Progenitor cell of endocrine pancreas (in vitro differentiated cells): ENCODE results near the gene SIM2. TPM values are rescaled to one million over a fixed set of nuclear protein-coding genes. Genes with fewer than 3 reads are reported as not detected.

Experiments used
- DNase-seq: peaks from one replicate; pipeline ENCODE4 v3.0.0; 2021; ENCODE audit warnings: low spot score; ENCODE audit not compliant: unreplicated experiment
- H3K27ac Mint-ChIP-seq: 2 replicates; pipeline ENCODE4 v1.8.0; 2021; ENCODE audit warnings: mild to moderate bottlenecking, moderate library complexity, mixed read lengths
- H3K27me3 Mint-ChIP-seq: 2 replicates; pipeline ENCODE4 v1.8.0; 2021; ENCODE audit warnings: mixed read lengths
- H3K36me3 Mint-ChIP-seq: 2 replicates; pipeline ENCODE4 v1.8.0; 2022; ENCODE audit warnings: mixed read lengths; ENCODE audit not compliant: insufficient read depth
- H3K4me1 Mint-ChIP-seq: 2 replicates; pipeline ENCODE4 v1.8.0; 2021; ENCODE audit warnings: low read depth, mixed read lengths
- H3K4me3 Mint-ChIP-seq: 2 replicates; pipeline ENCODE4 v1.8.0; 2021; ENCODE audit warnings: low read depth, mild to moderate bottlenecking, moderate library complexity, mixed read lengths
- H3K9me3 Mint-ChIP-seq: 2 replicates; pipeline ENCODE4 v1.8.0; 2021; ENCODE audit warnings: low read depth, mixed read lengths
- total RNA-seq: library from RNA; stranded (reverse); gene quantifications from 2 replicates; pipeline ENCODE4 v1.2.1, GENCODE V29; 2021
- TF ChIP-seq, protein P1 (sequence below): fragments of 200-600 bp; sonication (generic); IDR thresholded peaks from one replicate; pipeline ENCODE4 v1.5.0; 2021; ENCODE audit warnings: antibody characterized with exemption, mild to moderate bottlenecking; ENCODE audit not compliant: unreplicated experiment

SIM2 gene
- total RNA-seq, 1 donor from 2014 or later = 0.38 TPM

DNA sequence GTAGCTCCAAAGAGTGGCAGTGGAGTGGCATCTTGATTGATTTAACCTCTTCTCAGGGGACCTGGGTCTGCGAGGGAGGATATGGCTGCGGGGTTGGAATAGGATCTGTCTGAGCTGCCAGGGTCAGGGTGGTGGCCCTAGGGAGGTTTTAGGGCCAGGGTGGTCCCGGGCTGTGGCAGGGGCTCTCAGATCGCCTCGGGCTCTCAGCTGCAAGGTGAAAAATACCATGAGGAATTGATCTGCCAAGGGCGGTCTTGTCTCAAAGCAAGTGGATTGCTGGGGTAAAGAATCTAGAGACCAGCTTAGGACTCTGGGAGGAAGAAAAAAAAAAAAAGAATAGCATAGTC is 3.7 kb downstream of the SIM2 start:
- peaks cover 84% of the 10 kb centered on the region for H3K27me3 Mint-ChIP-seq
- H3K9me3 Mint-ChIP-seq = no peaks in the 10 kb centered on the region
- no peak overlapping the region for H3K4me3 Mint-ChIP-seq
- no peaks in the 10 kb centered on the region for H3K36me3 Mint-ChIP-seq
- DNase-seq = no peak
- TF ChIP-seq, protein P1, sequence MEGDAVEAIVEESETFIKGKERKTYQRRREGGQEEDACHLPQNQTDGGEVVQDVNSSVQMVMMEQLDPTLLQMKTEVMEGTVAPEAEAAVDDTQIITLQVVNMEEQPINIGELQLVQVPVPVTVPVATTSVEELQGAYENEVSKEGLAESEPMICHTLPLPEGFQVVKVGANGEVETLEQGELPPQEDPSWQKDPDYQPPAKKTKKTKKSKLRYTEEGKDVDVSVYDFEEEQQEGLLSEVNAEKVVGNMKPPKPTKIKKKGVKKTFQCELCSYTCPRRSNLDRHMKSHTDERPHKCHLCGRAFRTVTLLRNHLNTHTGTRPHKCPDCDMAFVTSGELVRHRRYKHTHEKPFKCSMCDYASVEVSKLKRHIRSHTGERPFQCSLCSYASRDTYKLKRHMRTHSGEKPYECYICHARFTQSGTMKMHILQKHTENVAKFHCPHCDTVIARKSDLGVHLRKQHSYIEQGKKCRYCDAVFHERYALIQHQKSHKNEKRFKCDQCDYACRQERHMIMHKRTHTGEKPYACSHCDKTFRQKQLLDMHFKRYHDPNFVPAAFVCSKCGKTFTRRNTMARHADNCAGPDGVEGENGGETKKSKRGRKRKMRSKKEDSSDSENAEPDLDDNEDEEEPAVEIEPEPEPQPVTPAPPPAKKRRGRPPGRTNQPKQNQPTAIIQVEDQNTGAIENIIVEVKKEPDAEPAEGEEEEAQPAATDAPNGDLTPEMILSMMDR = no peak
- H3K27ac Mint-ChIP-seq = no peak overlapping the region
- H3K4me1 Mint-ChIP-seq = peaks cover 5% of the 10 kb centered on the region

DNA sequence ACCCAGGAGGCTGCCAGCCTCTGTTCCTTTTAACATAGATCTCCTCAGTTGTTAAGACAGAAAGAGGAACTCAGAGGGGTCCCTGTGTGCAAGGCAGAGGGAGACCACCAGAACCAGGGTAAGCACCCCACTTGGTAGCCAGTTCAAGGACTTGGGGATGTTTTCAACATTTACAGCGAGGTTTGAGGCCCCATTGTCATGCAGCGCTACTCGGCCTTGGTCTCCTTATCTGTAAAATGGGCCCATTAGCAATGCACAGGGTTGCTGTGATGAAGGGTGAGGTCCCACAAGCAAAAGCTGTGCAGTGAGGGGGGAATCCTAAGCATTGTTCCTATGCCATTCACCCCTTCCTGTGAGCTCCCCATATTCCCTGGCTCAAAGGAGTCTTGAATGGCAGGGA is 4.2 kb downstream of the SIM2 start:
- DNase-seq = no peak
- peaks cover 5% of the 10 kb centered on the region for H3K4me1 Mint-ChIP-seq
- TF ChIP-seq, protein P1 = no peak
- H3K27ac Mint-ChIP-seq = no peak overlapping the region
- H3K4me3 Mint-ChIP-seq = no peak overlapping the region
- H3K27me3 Mint-ChIP-seq = peaks cover 80% of the 10 kb centered on the region
- no peaks in the 10 kb centered on the region for H3K9me3 Mint-ChIP-seq
- H3K36me3 Mint-ChIP-seq = no peaks in the 10 kb centered on the region

DNA sequence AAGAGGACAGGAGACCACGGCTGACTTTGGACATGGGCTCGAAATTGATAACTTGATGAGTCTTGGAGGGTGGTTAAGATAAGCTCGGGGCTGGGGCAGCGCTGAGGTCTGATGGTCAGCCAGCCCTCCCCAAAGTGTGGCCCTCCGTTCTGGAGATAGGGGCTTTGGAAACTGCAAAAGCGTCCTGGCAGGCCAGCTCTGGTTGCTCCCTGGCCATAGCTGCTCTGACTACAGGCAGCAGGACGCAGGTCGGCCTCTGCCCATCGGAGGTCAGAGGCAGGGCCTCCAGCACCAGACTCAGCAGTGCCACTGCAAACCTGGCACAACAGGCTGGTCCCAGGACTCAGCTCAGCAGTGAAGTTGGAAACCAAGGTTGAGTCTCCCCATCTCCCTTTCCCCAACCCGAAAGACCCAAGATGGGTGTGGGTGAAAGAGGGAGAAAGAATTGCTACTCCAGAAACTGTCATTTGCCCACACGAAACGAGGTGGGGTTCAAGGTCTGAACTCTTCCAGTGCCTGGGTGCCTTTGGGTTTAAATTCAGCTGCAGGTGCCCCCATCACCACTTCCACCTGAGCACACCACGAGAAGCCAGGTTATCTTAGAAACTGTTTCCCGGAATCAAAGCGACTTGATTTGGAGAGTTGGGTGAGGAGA is 4.8 kb downstream of the SIM2 start:
- H3K4me3 Mint-ChIP-seq = no peak overlapping the region
- TF ChIP-seq, protein P1 = no peak
- no peaks in the 10 kb centered on the region for H3K36me3 Mint-ChIP-seq
- peaks cover 82% of the 10 kb centered on the region for H3K27me3 Mint-ChIP-seq
- H3K9me3 Mint-ChIP-seq = no peaks in the 10 kb centered on the region
- H3K4me1 Mint-ChIP-seq = peaks cover 11% of the 10 kb centered on the region
- no peak overlapping the region for H3K27ac Mint-ChIP-seq
- DNase-seq = no peak

DNA sequence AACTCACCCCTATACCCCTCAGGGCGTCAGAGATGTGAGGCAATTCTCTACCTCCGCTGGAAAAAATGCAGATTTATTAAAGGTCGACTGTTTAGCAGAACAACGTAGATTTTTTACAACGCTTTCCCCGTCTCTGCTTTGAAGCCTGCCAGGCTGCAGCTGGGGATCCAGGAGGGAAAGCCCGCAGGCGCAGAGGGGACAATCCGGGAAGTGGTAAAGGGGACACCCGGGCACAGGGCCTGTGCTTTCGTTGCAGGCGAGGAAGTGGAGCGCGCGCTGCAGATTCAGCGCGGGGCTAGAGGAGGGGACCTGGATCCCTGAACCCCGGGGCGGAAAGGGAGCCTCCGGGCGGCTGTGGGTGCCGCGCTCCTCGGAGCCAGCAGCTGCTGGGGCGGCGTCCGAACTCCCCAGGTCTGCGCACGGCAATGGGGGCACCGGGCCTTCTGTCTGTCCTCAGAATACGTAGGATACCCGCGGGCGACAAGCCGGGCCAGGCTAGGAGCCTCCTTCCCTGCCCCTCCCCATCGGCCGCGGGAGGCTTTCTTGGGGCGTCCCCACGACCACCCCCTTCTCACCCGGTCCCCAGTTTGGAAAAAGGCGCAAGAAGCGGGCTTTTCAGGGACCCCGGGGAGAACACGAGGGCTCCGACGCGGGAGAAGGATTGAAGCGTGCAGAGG is 5.5 kb downstream of the SIM2 start:
- peaks cover 84% of the 10 kb centered on the region for H3K27me3 Mint-ChIP-seq
- H3K27ac Mint-ChIP-seq = no peak overlapping the region
- peaks cover 12% of the 10 kb centered on the region for H3K4me1 Mint-ChIP-seq
- no peaks in the 10 kb centered on the region for H3K9me3 Mint-ChIP-seq
- TF ChIP-seq, protein P1 = no peak
- no peak for DNase-seq
- H3K36me3 Mint-ChIP-seq = no peaks in the 10 kb centered on the region
- no peak overlapping the region for H3K4me3 Mint-ChIP-seq

DNA sequence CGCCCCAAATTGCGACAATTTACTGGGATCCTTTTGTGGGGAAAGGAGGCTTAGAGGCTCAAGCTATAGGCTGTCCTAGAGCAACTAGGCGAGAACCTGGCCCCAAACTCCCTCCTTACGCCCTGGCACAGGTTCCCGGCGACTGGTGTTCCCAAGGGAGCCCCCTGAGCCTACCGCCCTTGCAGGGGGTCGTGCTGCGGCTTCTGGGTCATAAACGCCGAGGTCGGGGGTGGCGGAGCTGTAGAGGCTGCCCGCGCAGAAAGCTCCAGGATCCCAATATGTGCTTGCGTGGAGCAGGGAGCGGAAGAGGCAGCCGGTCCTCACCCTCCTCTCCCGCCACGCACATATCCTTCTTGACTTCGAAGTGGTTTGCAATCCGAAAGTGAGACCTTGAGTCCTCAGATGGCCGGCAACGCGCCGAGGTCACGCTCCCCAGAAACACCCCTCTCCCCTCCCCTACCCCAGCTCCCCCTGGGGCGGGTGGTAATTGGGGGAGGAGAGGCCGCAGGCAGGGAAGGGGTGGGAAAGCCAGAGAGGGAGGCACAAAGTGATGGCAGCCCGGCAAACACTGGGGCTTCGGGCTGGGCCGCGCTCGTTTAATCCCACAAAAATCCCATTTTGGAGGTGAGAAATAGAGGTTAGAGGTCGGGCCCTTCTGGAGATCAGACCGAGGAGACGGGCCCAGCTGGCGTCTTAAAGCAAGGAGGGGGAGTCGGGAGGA is 6.2 kb downstream of the SIM2 start:
- Mint-ChIP-seq H3K9me3 (no peaks in the 10 kb centered on the region), H3K36me3 (no peaks in the 10 kb centered on the region), H3K27me3 (peaks cover 88% of the 10 kb centered on the region), H3K4me1 (peaks cover 12% of the 10 kb centered on the region), H3K4me3 (no peak overlapping the region), H3K27ac (no peak overlapping the region)
- TF ChIP-seq, protein P1 = no peak
- DNase-seq = no peak
